Loucy (cell line): ENCODE measurements around the gene UTY.

Experiments used
- H2AFZ ChIP-seq: fragments of 200-600 bp; sonication (generic); 2 replicates; pipeline ENCODE4 v1.6.0; 2016; ENCODE audit warnings: antibody characterized with exemption, mild to moderate bottlenecking, low read length, moderate library complexity
- H3F3A ChIP-seq: fragments of 200-600 bp; 2 replicates; pipeline ENCODE4 v1.6.0; 2016; ENCODE audit warnings: antibody characterized with exemption, low read depth, mild to moderate bottlenecking
- H3K27me3 ChIP-seq: fragments of 200-600 bp; sonication (generic); 2 replicates; pipeline ENCODE4 v1.6.1; 2014; ENCODE audit warnings: low read length, mild to moderate bottlenecking; ENCODE audit not compliant: insufficient read depth, poor library complexity, severe bottlenecking
- H3K36me3 ChIP-seq: fragments of 200-600 bp; sonication (generic); 2 replicates; pipeline ENCODE4 v1.6.1; 2016; ENCODE audit warnings: low read length; ENCODE audit not compliant: insufficient read depth
- H3K4me1 ChIP-seq: fragments of 200-600 bp; sonication (generic); 2 replicates; pipeline ENCODE4 v1.5.1; 2014; ENCODE audit warnings: low read length, mild to moderate bottlenecking; ENCODE audit not compliant: insufficient read depth, poor library complexity, severe bottlenecking
- H3K4me2 ChIP-seq: fragments of 200-600 bp; sonication (generic); 2 replicates; pipeline ENCODE4 v1.6.0; 2014; ENCODE audit warnings: antibody characterized with exemption, low read length, low read depth, mild to moderate bottlenecking; ENCODE audit not compliant: poor library complexity, severe bottlenecking
- H3K4me3 ChIP-seq: fragments of 200-600 bp; sonication (generic); 2 replicates; pipeline ENCODE4 v1.5.1; 2014; ENCODE audit warnings: low read length, mild to moderate bottlenecking, mixed read lengths; ENCODE audit not compliant: poor library complexity, severe bottlenecking
- H3K79me2 ChIP-seq: fragments of 200-600 bp; sonication (generic); 2 replicates; pipeline ENCODE4 v1.6.1; 2014; ENCODE audit warnings: low read length; ENCODE audit not compliant: insufficient read depth
- H3K9ac ChIP-seq: fragments of 200-600 bp; sonication (generic); 2 replicates; pipeline ENCODE4 v1.6.0; 2014; ENCODE audit warnings: mild to moderate bottlenecking, low read depth, low read length, moderate library complexity; ENCODE audit not compliant: poor library complexity, severe bottlenecking
- H3K9me2 ChIP-seq: fragments of 200-600 bp; sonication (generic); replicated peaks from 2 replicates; pipeline ENCODE4 v1.6.1; 2016; ENCODE audit warnings: low read depth, low read length, mixed read lengths
- H3K9me3 ChIP-seq: fragments of 200-600 bp; sonication (generic); 2 replicates; pipeline ENCODE4 v1.6.1; 2014; ENCODE audit warnings: mild to moderate bottlenecking, antibody characterized with exemption, low read length, low read depth; ENCODE audit not compliant: insufficient read depth
- H4K20me1 ChIP-seq: fragments of 200-600 bp; sonication (generic); 2 replicates; pipeline ENCODE4 v1.6.0; 2014; ENCODE audit warnings: antibody characterized with exemption, low read length, mild to moderate bottlenecking; ENCODE audit not compliant: insufficient read depth, poor library complexity, severe bottlenecking
- CTCF ChIP-seq: fragments of 200-600 bp; sonication (generic); conservative IDR thresholded peaks from 2 replicates; pipeline ENCODE4 v1.5.1; 2014; ENCODE audit warnings: mild to moderate bottlenecking, antibody characterized with exemption, low read length
- EZH2phosphoT487 ChIP-seq: fragments of 200-600 bp; IDR thresholded peaks from 2 replicates; pipeline ENCODE4 v1.6.1; 2018; ENCODE audit warnings: antibody characterized with exemption, mild to moderate bottlenecking, moderate library complexity, borderline replicate concordance

Gene UTY

GRCh38 chrY:13381110-13381683, 98.6 kb downstream of the UTY start:
- Histone ChIP-seq H3K27me3 (no peaks in the 10 kb centered on the region), H4K20me1 (no peaks in the 10 kb centered on the region), H3K79me2 (no peaks in the 10 kb centered on the region), H3K4me2 (no peak overlapping the region), H3F3A (no peaks in the 10 kb centered on the region), H3K36me3 (no peaks in the 10 kb centered on the region), H3K9me2 (no peaks in the 10 kb centered on the region), H2AFZ (no peak overlapping the region), H3K9ac (no peak overlapping the region), H3K4me3 (no peak overlapping the region), H3K9me3 (no peaks in the 10 kb centered on the region), H3K4me1 (no peaks in the 10 kb centered on the region)
- TF ChIP-seq EZH2phosphoT487, result no peak
- no peak for TF ChIP-seq CTCF

GRCh38 chrY:13370868-13371800, 108.7 kb downstream of the UTY start:
- H3F3A ChIP-seq, result no peaks in the 10 kb centered on the region
- TF ChIP-seq EZH2phosphoT487 (no peak), CTCF (no peak)
- H3K4me2 ChIP-seq, result no peak overlapping the region
- H3K36me3 ChIP-seq, result no peaks in the 10 kb centered on the region
- H3K9ac ChIP-seq, result no peak overlapping the region
- H2AFZ ChIP-seq, result no peak overlapping the region
- H3K9me2 ChIP-seq, result no peaks in the 10 kb centered on the region
- H3K27me3 ChIP-seq, result no peaks in the 10 kb centered on the region
- H3K4me1 ChIP-seq, result no peaks in the 10 kb centered on the region
- H3K79me2 ChIP-seq, result no peaks in the 10 kb centered on the region
- H3K4me3 ChIP-seq, result no peak overlapping the region
- no peaks in the 10 kb centered on the region for H3K9me3 ChIP-seq
- no peaks in the 10 kb centered on the region for H4K20me1 ChIP-seq

GRCh38 chrY:13370245-13370644, 109.6 kb downstream of the UTY start:
- H3K9me3 ChIP-seq, result no peaks in the 10 kb centered on the region
- no peak overlapping the region for H2AFZ ChIP-seq
- no peaks in the 10 kb centered on the region for H3K27me3 ChIP-seq
- no peaks in the 10 kb centered on the region for H4K20me1 ChIP-seq
- no peaks in the 10 kb centered on the region for H3K4me1 ChIP-seq
- no peaks in the 10 kb centered on the region for H3K79me2 ChIP-seq
- H3K36me3 ChIP-seq, result no peaks in the 10 kb centered on the region
- TF ChIP-seq CTCF (no peak), EZH2phosphoT487 (no peak)
- H3K9ac ChIP-seq, result no peak overlapping the region
- no peak overlapping the region for H3K4me3 ChIP-seq
- H3K9me2 ChIP-seq, result no peaks in the 10 kb centered on the region
- no peaks in the 10 kb centered on the region for H3F3A ChIP-seq
- H3K4me2 ChIP-seq, result no peak overlapping the region
